Naive thymus-derived CD4-positive, alpha-beta T cell (primary cell): ENCODE data around the gene APMAP. TPM values are rescaled to one million over a fixed set of nuclear protein-coding genes. Genes with fewer than 3 reads are reported as not detected.

ENCODE experiments used
- ATAC-seq: fragments of 150-1000 bp; cut with Tn5 transposase; 2 replicates; pipeline ENCODE4 v1.10.0; 2021; ENCODE audit warnings: mild to moderate bottlenecking, moderate library complexity
- CTCF ChIA-PET: fragments of 350-600 bp; sonication (Branson Sonifier 250); formaldehyde crosslinking; loops from one replicate; lab custom pipeline; 2021; ENCODE audit warnings: antibody characterized with exemption; lab: Charles Lee
- POLR2A ChIA-PET: fragments of 350-600 bp; sonication (Branson Sonifier 250); formaldehyde crosslinking; loops from one replicate; lab custom pipeline; 2021; ENCODE audit warnings: antibody characterized with exemption, inconsistent platforms; lab: Charles Lee
- DNase-seq, 9 donors: peaks; one replicate each; pipeline versions ENCODE4 v3.0.0 to v3.0.0-alpha.2; 2020 to 2022; ENCODE audit warnings: mixed read lengths in 1 of 9
- H3K27ac ChIP-seq: one replicate; pipeline ENCODE4 v1.7.0; 2013; ENCODE audit warnings: mild to moderate bottlenecking, low read depth, low read length, moderate library complexity
- H3K27me3 ChIP-seq, 2 donors: one replicate each; pipeline ENCODE4 v1.7.0; 2013; ENCODE audit warnings: low read length in 2 of 2, mild to moderate bottlenecking in 2 of 2, moderate library complexity in 2 of 2; ENCODE audit not compliant: control insufficient read depth in 2 of 2, insufficient read depth in 2 of 2
- H3K36me3 ChIP-seq, 3 experiments: 1 replicate in 2 of 3; 2 replicates in 1 of 3; pipeline ENCODE4 v1.7.0; 2013; ENCODE audit warnings: low read length in 3 of 3, mild to moderate bottlenecking in 3 of 3, moderate library complexity in 1 of 3; ENCODE audit not compliant: insufficient read depth in 3 of 3, control insufficient read depth in 2 of 3
- H3K4me1 ChIP-seq, 2 donors: one replicate each; pipeline ENCODE4 v1.7.0; 2013; ENCODE audit warnings: low read length in 2 of 2, mild to moderate bottlenecking in 2 of 2, moderate library complexity in 1 of 2; ENCODE audit not compliant: control insufficient read depth in 2 of 2, insufficient read depth in 2 of 2
- H3K4me3 ChIP-seq: 2 replicates; pipeline ENCODE4 v1.7.0; 2013; ENCODE audit warnings: mild to moderate bottlenecking, low read length
- H3K9me3 ChIP-seq, 3 experiments: 1 replicate in 2 of 3; 2 replicates in 1 of 3; pipeline ENCODE4 v1.7.0; 2013; ENCODE audit warnings: low read length in 3 of 3; ENCODE audit not compliant: control insufficient read depth in 2 of 3
- H3K27ac Mint-ChIP-seq, 9 donors: one replicate each; pipeline ENCODE4 v1.8.0; 2020 to 2022; ENCODE audit warnings: mixed read lengths in 9 of 9, mild to moderate bottlenecking in 8 of 9, moderate library complexity in 5 of 9, inconsistent platforms in 2 of 9
- H3K27me3 Mint-ChIP-seq, 5 donors: one replicate each; pipeline ENCODE4 v1.8.0; 2021 to 2022; ENCODE audit warnings: mixed read lengths in 5 of 5, mild to moderate bottlenecking in 1 of 5
- H3K36me3 Mint-ChIP-seq, 5 donors: one replicate each; pipeline ENCODE4 v1.8.0; 2020 to 2022; ENCODE audit warnings: mixed read lengths in 5 of 5, mild to moderate bottlenecking in 3 of 5, inconsistent platforms in 1 of 5
- H3K4me1 Mint-ChIP-seq, 7 donors: one replicate each; pipeline ENCODE4 v1.8.0; 2020 to 2022; ENCODE audit warnings: mixed read lengths in 7 of 7, mild to moderate bottlenecking in 3 of 7, inconsistent platforms in 1 of 7
- H3K4me3 Mint-ChIP-seq, 10 donors: one replicate each; pipeline ENCODE4 v1.8.0; 2020 to 2022; ENCODE audit warnings: mild to moderate bottlenecking in 10 of 10, mixed read lengths in 10 of 10, moderate library complexity in 6 of 10, inconsistent platforms in 2 of 10
- H3K9me3 Mint-ChIP-seq, 11 donors: one replicate each; pipeline ENCODE4 v1.8.0; 2020 to 2022; ENCODE audit warnings: mixed read lengths in 11 of 11, mild to moderate bottlenecking in 4 of 11, inconsistent platforms in 1 of 11, moderate library complexity in 1 of 11
- intact Hi-C, 2 donors: fragments of 100-400 bp; cut with micrococcal nuclease; formaldehyde crosslinking; loops; one replicate each; pipeline ENCODE4 v1.15.1; 2023
- polyA plus RNA-seq, 2 donors: library from polyadenylated mRNA; unstranded; fragments of 300-500 nt; fragmentation: Illumina TruSeq; gene quantifications; one replicate each; pipeline ENCODE4 v1.2.3, GENCODE V29; 2021
- total RNA-seq, 6 experiments: library from RNA in 5 of 6; stranded (reverse) in 5 of 6; gene quantifications; 1 replicate in 5 of 6; 2 replicates in 1 of 6; pipeline ENCODE4 v1.2.3 and lab custom pipeline; 2021 to 2026

The APMAP gene
- total and polyA plus RNA-seq, 7 experiments from 2014 or later: 28.2 to 74.6 (median 41.4) TPM

DNA sequence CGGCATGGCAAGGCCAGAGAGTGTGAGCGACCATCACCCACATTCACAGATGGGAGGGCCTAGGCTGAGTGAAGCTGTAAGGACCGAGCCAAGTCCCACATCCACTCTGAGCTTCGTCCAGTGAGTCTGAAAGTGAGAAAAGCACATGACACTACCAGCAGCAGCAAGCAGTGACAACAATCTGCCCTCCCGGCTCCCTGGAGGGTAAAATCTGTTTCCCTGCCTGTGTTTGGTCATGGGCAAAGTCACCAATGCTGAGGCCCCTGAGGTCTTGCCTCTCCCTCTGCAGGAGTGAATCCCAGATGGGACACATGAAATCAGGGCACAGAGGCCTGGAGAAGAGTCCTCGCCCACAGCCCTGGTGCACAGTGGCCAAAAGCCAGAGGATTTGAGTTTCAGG, 49.9 kb downstream of the APMAP start:
- H3K4me1 Mint-ChIP-seq: peaks cover 0 to 31% (median 4%) of the 10 kb centered on the region in 7 donors
- H3K36me3 Mint-ChIP-seq: peaks cover 9 to 65% (median 15%) of the 10 kb centered on the region in 5 donors
- intact Hi-C loops: no loop called here
- no peaks in the 10 kb centered on the region for H3K9me3 ChIP-seq
- ATAC-seq: no peak
- H3K4me3 ChIP-seq: no peak overlapping the region
- DNase-seq: no peak
- peaks cover 0 to 2% of the 10 kb centered on the region in 2 donors for H3K4me1 ChIP-seq
- peaks cover 13 to 69% (median 32%) of the 10 kb centered on the region in 11 donors for H3K9me3 Mint-ChIP-seq
- no peaks in the 10 kb centered on the region for H3K36me3 ChIP-seq
- POLR2A ChIA-PET: no interaction called here
- no peak overlapping the region for H3K4me3 Mint-ChIP-seq
- CTCF ChIA-PET: interaction anchor here (0.6 kb wide), 1 partner anchor 184 kb away, joined by 3 read pairs; no protein-coding TSS in a partner anchor
- H3K27me3 ChIP-seq: no peaks in the 10 kb centered on the region
- no peak overlapping the region for H3K27ac Mint-ChIP-seq
- H3K27ac ChIP-seq: no peak overlapping the region
- H3K27me3 Mint-ChIP-seq: no peaks in the 10 kb centered on the region

DNA sequence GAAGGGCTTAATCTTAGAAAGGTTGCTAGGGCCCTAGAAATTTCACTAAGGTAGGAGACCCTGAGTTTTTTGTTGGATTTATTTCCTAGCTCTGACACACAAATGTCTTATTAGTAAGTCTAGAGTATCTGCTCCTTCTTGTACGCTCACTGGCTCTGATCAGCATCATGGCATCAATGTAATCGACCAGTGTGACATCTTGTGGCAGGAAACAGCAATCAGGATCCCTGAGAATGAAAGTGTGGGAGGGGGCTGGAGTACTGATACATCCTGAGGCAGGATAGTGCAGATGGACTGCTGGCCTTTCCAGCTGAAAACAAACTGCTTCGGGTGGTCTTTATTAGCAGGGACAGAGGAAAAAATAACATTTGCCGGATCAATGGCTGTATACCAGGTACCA, 53.5 kb downstream of the APMAP start:
- CTCF ChIA-PET: no interaction called here
- Mint-ChIP-seq H3K9me3 (peaks cover 3 to 37% (median 7%) of the 10 kb centered on the region in 11 donors), H3K36me3 (peaks cover 0 to 37% (median 5%) of the 10 kb centered on the region in 5 donors), H3K27ac (peak overlapping the region in 1 of 9 donors; percentile 47), H3K4me1 (peaks cover 0 to 14% (median 0%) of the 10 kb centered on the region in 7 donors), H3K27me3 (no peaks in the 10 kb centered on the region), H3K4me3 (no peak overlapping the region)
- no peak for ATAC-seq
- Histone ChIP-seq H3K4me3 (no peak overlapping the region), H3K9me3 (no peaks in the 10 kb centered on the region), H3K27me3 (no peaks in the 10 kb centered on the region), H3K36me3 (no peaks in the 10 kb centered on the region), H3K27ac (no peak overlapping the region), H3K4me1 (no peaks in the 10 kb centered on the region)
- intact Hi-C loops: no loop called here
- POLR2A ChIA-PET: no interaction called here
- no peak for DNase-seq

GRCh38 chr20:24938498-24938897, 54.1 kb downstream of the APMAP start:
- ATAC-seq (no peak), DNase-seq (no peak)
- Histone ChIP-seq H3K9me3 (no peaks in the 10 kb centered on the region), H3K27ac (no peak overlapping the region), H3K4me3 (no peak overlapping the region), H3K4me1 (no peaks in the 10 kb centered on the region), H3K27me3 (no peaks in the 10 kb centered on the region), H3K36me3 (no peaks in the 10 kb centered on the region)
- POLR2A ChIA-PET: no interaction called here
- CTCF ChIA-PET: no interaction called here
- Mint-ChIP-seq H3K27ac (no peak overlapping the region), H3K4me1 (peaks cover 0 to 14% (median 0%) of the 10 kb centered on the region in 7 donors), H3K27me3 (no peaks in the 10 kb centered on the region), H3K9me3 (peaks cover 2 to 32% (median 7%) of the 10 kb centered on the region in 11 donors), H3K4me3 (no peak overlapping the region), H3K36me3 (peaks cover 0 to 31% (median 5%) of the 10 kb centered on the region in 5 donors)
- intact Hi-C loops: no loop called here

- Mint-ChIP-seq H3K9me3 (peaks cover 2 to 31% (median 7%) of the 10 kb centered on the region in 11 donors), H3K4me3 (no peak overlapping the region), H3K4me1 (peaks cover 5 to 21% (median 5%) of the 10 kb centered on the region in 7 donors), H3K36me3 (peaks cover 0 to 27% (median 5%) of the 10 kb centered on the region in 5 donors), H3K27ac (no peak overlapping the region), H3K27me3 (no peaks in the 10 kb centered on the region)
- ChIA-PET POLR2A (no interaction called here), CTCF (no interaction called here)
- ATAC-seq: no peak
- Histone ChIP-seq H3K4me1 (peaks cover under 1 to 5% of the 10 kb centered on the region in 2 donors), H3K9me3 (no peaks in the 10 kb centered on the region), H3K36me3 (no peaks in the 10 kb centered on the region), H3K27me3 (no peaks in the 10 kb centered on the region), H3K4me3 (no peak overlapping the region), H3K27ac (no peak overlapping the region)
- intact Hi-C loops: no loop called here
- DNase-seq: no peak
These were observed 55.0 kb downstream of the APMAP start for GRCh38 chr20:24937579-24937978.

GRCh38 chr20:24936526-24937407, 55.8 kb downstream of the APMAP start:
- Histone ChIP-seq H3K4me3 (no peak overlapping the region), H3K27ac (no peak overlapping the region), H3K9me3 (no peaks in the 10 kb centered on the region), H3K4me1 (peaks cover 9 to 13% of the 10 kb centered on the region in 2 donors), H3K27me3 (no peaks in the 10 kb centered on the region), H3K36me3 (no peaks in the 10 kb centered on the region)
- Mint-ChIP-seq H3K9me3 (peaks cover 0 to 22% (median 3%) of the 10 kb centered on the region in 11 donors), H3K27me3 (no peaks in the 10 kb centered on the region), H3K4me3 (no peak overlapping the region), H3K27ac (no peak overlapping the region), H3K4me1 (peaks cover 12 to 29% (median 13%) of the 10 kb centered on the region in 7 donors), H3K36me3 (peaks cover 0 to 20% (median 3%) of the 10 kb centered on the region in 5 donors)
- intact Hi-C loops: no loop called here
- POLR2A ChIA-PET: interaction anchor here (0.6 kb wide), 1 partner anchor 17 kb away, joined by 3 read pairs; no protein-coding TSS in a partner anchor
- CTCF ChIA-PET: no interaction called here
- DNase-seq (no peak), ATAC-seq (no peak)

GRCh38 chr20:24935766-24936525, 56.6 kb downstream of the APMAP start:
- peaks cover 0 to 17% (median 3%) of the 10 kb centered on the region in 5 donors for H3K36me3 Mint-ChIP-seq
- peaks cover 16 to 21% of the 10 kb centered on the region in 2 donors for H3K4me1 ChIP-seq
- DNase-seq: no peak
- no peaks in the 10 kb centered on the region for H3K27me3 ChIP-seq
- H3K27ac ChIP-seq: no peak overlapping the region
- no peaks in the 10 kb centered on the region for H3K9me3 ChIP-seq
- intact Hi-C loops: no loop called here
- H3K4me3 ChIP-seq: no peak overlapping the region
- peaks cover 0 to 14% (median 1%) of the 10 kb centered on the region in 11 donors for H3K9me3 Mint-ChIP-seq
- no peak overlapping the region for H3K27ac Mint-ChIP-seq
- ChIA-PET CTCF (no interaction called here), POLR2A (no interaction called here)
- no peak overlapping the region for H3K4me3 Mint-ChIP-seq
- no peaks in the 10 kb centered on the region for H3K27me3 Mint-ChIP-seq
- H3K36me3 ChIP-seq: no peaks in the 10 kb centered on the region
- H3K4me1 Mint-ChIP-seq: peaks cover 19 to 37% (median 21%) of the 10 kb centered on the region in 7 donors
- ATAC-seq: no peak
